Suprapubic skin (tissue), 4 donors: ENCODE results near the gene OTUD6A. TPM values are rescaled to one million over a fixed set of nuclear protein-coding genes. Genes with fewer than 3 reads are reported as not detected.

ENCODE experiments used
- DNase-seq, 2 donors: peaks; one replicate each; pipeline ENCODE4 v3.0.0-alpha.2; 2019; ENCODE audit warnings: low spot score in 2 of 2
- H3K27ac ChIP-seq: fragments of 200-600 bp; sonication (generic); one replicate; pipeline ENCODE4 v1.5.1; 2019
- H3K27me3 ChIP-seq: fragments of 200-600 bp; sonication (generic); one replicate; pipeline ENCODE4 v1.5.1; 2019
- H3K36me3 ChIP-seq: fragments of 200-600 bp; sonication (generic); one replicate; pipeline ENCODE4 v1.5.1; 2019
- H3K4me1 ChIP-seq: fragments of 200-600 bp; sonication (generic); one replicate; pipeline ENCODE4 v1.5.1; 2019
- H3K4me3 ChIP-seq: fragments of 200-600 bp; sonication (generic); one replicate; pipeline ENCODE4 v1.5.1; 2019; ENCODE audit warnings: mild to moderate bottlenecking
- H3K9me3 ChIP-seq: fragments of 200-600 bp; sonication (generic); one replicate; pipeline ENCODE4 v1.5.1; 2019
- CTCF ChIP-seq, 2 donors: fragments of 200-600 bp in 1 of 2; fragments of 450-650 bp in 1 of 2; sonication (generic) in 1 of 2; IDR thresholded peaks; one replicate each; pipeline ENCODE4 v1.5.1; 2016 to 2019; ENCODE audit warnings: antibody characterized with exemption in 2 of 2, mild to moderate bottlenecking in 1 of 2, moderate library complexity in 1 of 2
- EP300 ChIP-seq: sonication (generic); formaldehyde crosslinking; IDR thresholded peaks from one replicate; pipeline ENCODE4 v1.6.1; 2017; ENCODE audit warnings: antibody characterized with exemption
- POLR2A ChIP-seq, 2 donors: fragments of 450-650 bp; IDR thresholded peaks; one replicate each; pipeline ENCODE4 v1.6.1; 2017; ENCODE audit warnings: antibody characterized with exemption in 2 of 2, mild to moderate bottlenecking in 2 of 2, moderate library complexity in 2 of 2
- POLR2AphosphoS5 ChIP-seq, 3 donors: sonication (generic); formaldehyde crosslinking; IDR thresholded peaks; one replicate each; pipeline ENCODE4 v1.6.1; 2017; ENCODE audit warnings: antibody characterized with exemption in 3 of 3
- whole genome bisulfite sequencing: methylation state at CpG from one replicate; pipeline ENCODE4 v1.1.5; 2018; 5-methylcytosine and 5-hydroxymethylcytosine counted together
- total RNA-seq, 4 donors: library from RNA; depleted of rRNA; stranded (reverse); fragments of >200 nt; gene quantifications; one replicate each; pipeline ENCODE4 v1.1.0, GENCODE V29; 2016

Gene OTUD6A
- not detected for total RNA-seq

- TF ChIP-seq POLR2AphosphoS5 (IDR thresholded peaks at IDR 0.05) (no peak), POLR2A (IDR thresholded peaks at IDR 0.05) (no peak), EP300 (no peak), CTCF (IDR thresholded peaks at IDR 0.05) (no peak)
- Histone ChIP-seq H3K9me3 (no peaks in the 10 kb centered on the region), H3K4me3 (no peak within 1 kb of the TSS), H3K36me3 (no peaks in the 10 kb centered on the region), H3K4me1 (no peaks in the 10 kb centered on the region), H3K27me3 (no peaks in the 10 kb centered on the region), H3K27ac (no peak within 1 kb of the TSS)
- no peak for DNase-seq
- 90% methylated on average over 14 of the region's 14 CpGs for WGBS
Observed at GRCh38 chrX:70062076-70062475, at the start of gene OTUD6A. TSS of gene OTUD6A (plus strand) at chrX:70062457. CDS start at chrX:70062525, 68 bp downstream.

- H3K4me1 ChIP-seq: peaks cover 4% of the 10 kb centered on the region
- no peak for TF ChIP-seq EP300
- TF ChIP-seq POLR2AphosphoS5 (IDR thresholded peaks at IDR 0.05): no peak
- no peak for TF ChIP-seq POLR2A (IDR thresholded peaks at IDR 0.05)
- TF ChIP-seq CTCF (IDR thresholded peaks at IDR 0.05): no peak
- H3K36me3 ChIP-seq: no peaks in the 10 kb centered on the region
- DNase-seq: no peak
- H3K27me3 ChIP-seq: no peaks in the 10 kb centered on the region
- no peak overlapping the region for H3K27ac ChIP-seq
- no peaks in the 10 kb centered on the region for H3K9me3 ChIP-seq
- WGBS: no CpG with 5 or more reads among the region's 4 CpGs
- H3K4me3 ChIP-seq: no peak overlapping the region
Observed at GRCh38 chrX:70012756-70013155, 49.5 kb upstream of the OTUD6A start.

GRCh38 chrX:70013466-70014381 is 48.5 kb upstream of the OTUD6A start:
- H3K36me3 ChIP-seq: no peaks in the 10 kb centered on the region
- no peak for TF ChIP-seq EP300
- TF ChIP-seq CTCF (IDR thresholded peaks at IDR 0.05): no peak
- no peak for TF ChIP-seq POLR2A (IDR thresholded peaks at IDR 0.05)
- TF ChIP-seq POLR2AphosphoS5 (IDR thresholded peaks at IDR 0.05): no peak
- no peak overlapping the region for H3K27ac ChIP-seq
- H3K27me3 ChIP-seq: no peaks in the 10 kb centered on the region
- H3K9me3 ChIP-seq: no peaks in the 10 kb centered on the region
- no peak overlapping the region for H3K4me3 ChIP-seq
- 69% methylated on average over 5 of the region's 5 CpGs for WGBS
- H3K4me1 ChIP-seq: peaks cover 4% of the 10 kb centered on the region
- no peak for DNase-seq

GRCh38 chrX:70016513-70016912 is 45.7 kb upstream of the OTUD6A start:
- no peaks in the 10 kb centered on the region for H3K9me3 ChIP-seq
- H3K4me1 ChIP-seq: peaks cover 4% of the 10 kb centered on the region
- H3K36me3 ChIP-seq: no peaks in the 10 kb centered on the region
- DNase-seq: no peak
- no peak overlapping the region for H3K27ac ChIP-seq
- WGBS: 92% methylated on average over 2 of the region's 2 CpGs
- no peak overlapping the region for H3K4me3 ChIP-seq
- no peak for TF ChIP-seq EP300
- no peak for TF ChIP-seq CTCF (IDR thresholded peaks at IDR 0.05)
- no peak for TF ChIP-seq POLR2A (IDR thresholded peaks at IDR 0.05)
- no peak for TF ChIP-seq POLR2AphosphoS5 (IDR thresholded peaks at IDR 0.05)
- no peaks in the 10 kb centered on the region for H3K27me3 ChIP-seq

GRCh38 chrX:70022616-70023015 is 39.6 kb upstream of the OTUD6A start:
- no peak overlapping the region for H3K27ac ChIP-seq
- no peaks in the 10 kb centered on the region for H3K9me3 ChIP-seq
- no peak for TF ChIP-seq EP300
- no peak for TF ChIP-seq CTCF (IDR thresholded peaks at IDR 0.05)
- no peak for TF ChIP-seq POLR2A (IDR thresholded peaks at IDR 0.05)
- no peak for TF ChIP-seq POLR2AphosphoS5 (IDR thresholded peaks at IDR 0.05)
- no peaks in the 10 kb centered on the region for H3K27me3 ChIP-seq
- H3K4me3 ChIP-seq: no peak overlapping the region
- no peaks in the 10 kb centered on the region for H3K4me1 ChIP-seq
- no peaks in the 10 kb centered on the region for H3K36me3 ChIP-seq
- WGBS: 90% methylated on average over 4 of the region's 4 CpGs
- DNase-seq: no peak
